Endothelial cell of umbilical vein (primary cell): ENCODE results near the gene PEAR1.

Source experiments
- EZH2 ChIP-seq: IDR thresholded peaks from 2 replicates; pipeline ENCODE4 v1.6.1; 2012; ENCODE audit warnings: borderline replicate concordance, low read depth, mild to moderate bottlenecking, moderate library complexity, low read length, inconsistent platforms; ENCODE audit not compliant: severe bottlenecking
- FOS ChIP-seq: IDR thresholded peaks from 2 replicates; pipeline ENCODE4 v1.6.1; 2011; ENCODE audit warnings: mild to moderate bottlenecking, low read length, moderate library complexity, borderline replicate concordance; ENCODE audit not compliant: insufficient read depth
- GATA2 ChIP-seq: IDR thresholded peaks from 2 replicates; pipeline ENCODE4 v1.7.0; 2011; ENCODE audit warnings: low read depth, mild to moderate bottlenecking, moderate library complexity, mixed read lengths, low read length; ENCODE audit not compliant: insufficient read length, insufficient read depth
- JUN ChIP-seq: IDR thresholded peaks from 2 replicates; pipeline ENCODE4 v1.6.1; 2011; ENCODE audit warnings: borderline replicate concordance, low read depth; ENCODE audit not compliant: insufficient read length, insufficient read depth
- MYC ChIP-seq: IDR thresholded peaks from one replicate; pipeline ENCODE4 v1.6.1; 2011; ENCODE audit warnings: mild to moderate bottlenecking, low read depth, low read length
- POLR2A ChIP-seq: IDR thresholded peaks from 2 replicates; pipeline ENCODE4 v1.6.1; 2012; ENCODE audit warnings: low read depth, mild to moderate bottlenecking, control low read depth, low read length
- POLR2AphosphoS5 ChIP-seq: IDR thresholded peaks from 2 replicates; pipeline ENCODE4 v1.6.1; 2012; ENCODE audit warnings: low read depth, mild to moderate bottlenecking, control low read depth, low read length, moderate library complexity; ENCODE audit not compliant: insufficient read depth
- TF ChIP-seq, protein P1 (sequence below), 2 donors: IDR thresholded peaks; 1 replicate in 1 of 2; 2 replicates in 1 of 2; pipeline ENCODE4 v1.5.1; 2011; ENCODE audit warnings: low read length in 2 of 2, mild to moderate bottlenecking in 2 of 2, moderate library complexity in 2 of 2, control low read depth in 1 of 2, inconsistent platforms in 1 of 2, low read depth in 1 of 2; ENCODE audit not compliant: insufficient read depth in 1 of 2; ENCODE audit errors: extremely low read depth in 1 of 2
- TF ChIP-seq, protein P2 (sequence below): IDR thresholded peaks from 2 replicates; pipeline ENCODE4 v1.6.1; 2011; ENCODE audit not compliant: insufficient read depth, insufficient read length

DNA sequence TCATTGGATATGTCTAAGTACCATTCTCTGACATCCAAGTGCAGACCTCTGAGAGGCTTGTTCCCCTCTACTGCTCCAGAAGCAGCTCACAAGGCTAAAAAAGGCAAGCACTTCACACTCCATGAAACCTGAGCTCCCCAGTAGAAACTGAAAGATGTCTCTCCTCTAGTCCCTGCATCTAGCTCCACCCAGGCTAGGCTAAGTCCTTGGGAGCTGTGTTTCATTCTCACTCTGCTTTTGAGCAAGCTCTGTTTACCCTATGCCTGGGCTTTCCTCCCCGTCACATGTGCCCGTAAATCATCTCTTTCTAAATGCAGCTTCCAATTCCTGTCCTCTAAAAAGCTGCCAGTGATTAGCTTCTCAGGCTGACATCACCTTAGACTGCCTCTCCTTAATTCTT is 65.9 kb downstream of the PEAR1 start:
- TF ChIP-seq, protein P1, sequence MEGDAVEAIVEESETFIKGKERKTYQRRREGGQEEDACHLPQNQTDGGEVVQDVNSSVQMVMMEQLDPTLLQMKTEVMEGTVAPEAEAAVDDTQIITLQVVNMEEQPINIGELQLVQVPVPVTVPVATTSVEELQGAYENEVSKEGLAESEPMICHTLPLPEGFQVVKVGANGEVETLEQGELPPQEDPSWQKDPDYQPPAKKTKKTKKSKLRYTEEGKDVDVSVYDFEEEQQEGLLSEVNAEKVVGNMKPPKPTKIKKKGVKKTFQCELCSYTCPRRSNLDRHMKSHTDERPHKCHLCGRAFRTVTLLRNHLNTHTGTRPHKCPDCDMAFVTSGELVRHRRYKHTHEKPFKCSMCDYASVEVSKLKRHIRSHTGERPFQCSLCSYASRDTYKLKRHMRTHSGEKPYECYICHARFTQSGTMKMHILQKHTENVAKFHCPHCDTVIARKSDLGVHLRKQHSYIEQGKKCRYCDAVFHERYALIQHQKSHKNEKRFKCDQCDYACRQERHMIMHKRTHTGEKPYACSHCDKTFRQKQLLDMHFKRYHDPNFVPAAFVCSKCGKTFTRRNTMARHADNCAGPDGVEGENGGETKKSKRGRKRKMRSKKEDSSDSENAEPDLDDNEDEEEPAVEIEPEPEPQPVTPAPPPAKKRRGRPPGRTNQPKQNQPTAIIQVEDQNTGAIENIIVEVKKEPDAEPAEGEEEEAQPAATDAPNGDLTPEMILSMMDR (IDR thresholded peaks at IDR 0.05; ENCODE audit: extremely low read depth in 1 of 2, insufficient read depth in 1 of 2, low read depth in 1 of 2, low read length in 2 of 2), result no peak
- TF ChIP-seq EZH2, result no peak
- TF ChIP-seq POLR2AphosphoS5, result no peak
- no peak for TF ChIP-seq POLR2A
- TF ChIP-seq JUN, result no peak
- TF ChIP-seq, protein P2, sequence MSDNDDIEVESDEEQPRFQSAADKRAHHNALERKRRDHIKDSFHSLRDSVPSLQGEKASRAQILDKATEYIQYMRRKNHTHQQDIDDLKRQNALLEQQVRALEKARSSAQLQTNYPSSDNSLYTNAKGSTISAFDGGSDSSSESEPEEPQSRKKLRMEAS, result no peak
- no peak for TF ChIP-seq MYC
- TF ChIP-seq GATA2, result no peak
- TF ChIP-seq FOS, result no peak
